Colonic mucosa (tissue), 4 donors: ENCODE measurements around the gene MCTP1. TPM values are rescaled to one million over a fixed set of nuclear protein-coding genes. Genes with fewer than 3 reads are reported as not detected.

ENCODE experiments used
- DNase-seq: peaks from one replicate; pipeline ENCODE4 v3.0.0-alpha.2; 2020
- H3K27ac ChIP-seq: fragments of 200-600 bp; one replicate; pipeline ENCODE4 v1.8.0; 2021
- H3K27me3 ChIP-seq: fragments of 200-600 bp; one replicate; pipeline ENCODE4 v1.8.0; 2021
- H3K36me3 ChIP-seq: fragments of 200-600 bp; one replicate; pipeline ENCODE4 v1.8.0; 2021
- H3K4me1 ChIP-seq: fragments of 200-600 bp; one replicate; pipeline ENCODE4 v1.8.0; 2021; ENCODE audit warnings: mild to moderate bottlenecking
- H3K4me3 ChIP-seq: fragments of 200-600 bp; one replicate; pipeline ENCODE4 v1.8.0; 2021
- H3K9ac ChIP-seq, 2 donors: one replicate each; pipeline ENCODE4 v1.7.0; 2013; ENCODE audit warnings: control low read depth in 2 of 2, low read depth in 2 of 2, low read length in 2 of 2
- H3K9me3 ChIP-seq: fragments of 200-600 bp; one replicate; pipeline ENCODE4 v1.8.0; 2021
- intact Hi-C: fragments of 100-400 bp; cut with DNase I; formaldehyde crosslinking; loops from one replicate; pipeline ENCODE4 v1.14.1; 2022
- total RNA-seq, 2 donors: library from RNA; stranded (reverse); fragmentation: NEBNext Ultra II Directional in 1 of 2; extraction: Animal tissue kit (Norgen Biotek cat#: 25700) in 1 of 2; gene quantifications; one replicate each; pipeline ENCODE4 v1.2.1, GENCODE V29; 2021
- TF ChIP-seq, protein P1 (sequence below): fragments of 200-600 bp; IDR thresholded peaks from one replicate; pipeline ENCODE4 v1.8.0; 2022; ENCODE audit warnings: antibody characterized with exemption, mild to moderate bottlenecking
- donor health status: healthy.
- donor health status: DM: no; HTN: no; CAD: no.
- donor health status: DM: no; HTN: no; CAD: no.

Gene MCTP1
- total RNA-seq, 2 donors from 2014 or later: 2.8 to 10.3 TPM

DNA sequence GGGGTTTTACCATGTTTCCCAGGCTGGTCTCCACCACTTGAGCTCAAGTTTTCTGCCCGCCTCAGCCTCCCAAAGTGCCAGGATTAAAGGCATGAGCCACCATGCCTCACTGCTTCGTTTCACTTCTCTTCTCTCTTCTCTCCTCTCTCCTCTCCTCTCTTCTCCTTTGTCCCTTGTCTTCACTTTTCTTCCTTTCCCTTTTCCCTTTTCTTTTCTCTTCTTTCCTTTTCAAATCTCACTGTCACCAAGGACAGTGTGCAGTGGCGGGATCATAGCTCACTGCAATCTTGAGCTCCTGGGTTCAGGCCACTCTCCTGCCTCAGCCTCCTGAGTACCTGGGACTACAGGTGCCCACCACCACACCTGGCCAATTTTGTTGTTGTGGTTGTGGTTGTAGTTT, 617.0 kb downstream of the MCTP1 start:
- TF ChIP-seq, protein P1, sequence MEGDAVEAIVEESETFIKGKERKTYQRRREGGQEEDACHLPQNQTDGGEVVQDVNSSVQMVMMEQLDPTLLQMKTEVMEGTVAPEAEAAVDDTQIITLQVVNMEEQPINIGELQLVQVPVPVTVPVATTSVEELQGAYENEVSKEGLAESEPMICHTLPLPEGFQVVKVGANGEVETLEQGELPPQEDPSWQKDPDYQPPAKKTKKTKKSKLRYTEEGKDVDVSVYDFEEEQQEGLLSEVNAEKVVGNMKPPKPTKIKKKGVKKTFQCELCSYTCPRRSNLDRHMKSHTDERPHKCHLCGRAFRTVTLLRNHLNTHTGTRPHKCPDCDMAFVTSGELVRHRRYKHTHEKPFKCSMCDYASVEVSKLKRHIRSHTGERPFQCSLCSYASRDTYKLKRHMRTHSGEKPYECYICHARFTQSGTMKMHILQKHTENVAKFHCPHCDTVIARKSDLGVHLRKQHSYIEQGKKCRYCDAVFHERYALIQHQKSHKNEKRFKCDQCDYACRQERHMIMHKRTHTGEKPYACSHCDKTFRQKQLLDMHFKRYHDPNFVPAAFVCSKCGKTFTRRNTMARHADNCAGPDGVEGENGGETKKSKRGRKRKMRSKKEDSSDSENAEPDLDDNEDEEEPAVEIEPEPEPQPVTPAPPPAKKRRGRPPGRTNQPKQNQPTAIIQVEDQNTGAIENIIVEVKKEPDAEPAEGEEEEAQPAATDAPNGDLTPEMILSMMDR: no peak
- H3K27ac ChIP-seq: no peak overlapping the region
- intact Hi-C loops: no loop called here
- DNase-seq: no peak
- H3K9me3 ChIP-seq: no peaks in the 10 kb centered on the region
- H3K9ac ChIP-seq: no peak overlapping the region
- no peaks in the 10 kb centered on the region for H3K4me1 ChIP-seq
- no peaks in the 10 kb centered on the region for H3K27me3 ChIP-seq
- no peaks in the 10 kb centered on the region for H3K36me3 ChIP-seq
- no peak overlapping the region for H3K4me3 ChIP-seq

- TF ChIP-seq, protein P1: no peak
- no peak overlapping the region for H3K4me3 ChIP-seq
- H3K27ac ChIP-seq: no peak overlapping the region
- H3K9me3 ChIP-seq: no peaks in the 10 kb centered on the region
- intact Hi-C loops: no loop called here
- H3K9ac ChIP-seq: no peak overlapping the region
- no peaks in the 10 kb centered on the region for H3K4me1 ChIP-seq
- H3K36me3 ChIP-seq: no peaks in the 10 kb centered on the region
- DNase-seq: no peak
- no peaks in the 10 kb centered on the region for H3K27me3 ChIP-seq
These were observed 623.8 kb downstream of the MCTP1 start for GRCh38 chr5:94661086-94661485.

- DNase-seq: no peak
- Histone ChIP-seq H3K9ac (no peak overlapping the region), H3K27ac (no peak overlapping the region), H3K4me3 (no peak overlapping the region), H3K36me3 (no peaks in the 10 kb centered on the region), H3K9me3 (no peaks in the 10 kb centered on the region), H3K27me3 (no peaks in the 10 kb centered on the region), H3K4me1 (no peaks in the 10 kb centered on the region)
- TF ChIP-seq, protein P1: no peak
- intact Hi-C loops: no loop called here
These were observed 624.4 kb downstream of the MCTP1 start for GRCh38 chr5:94660506-94660905.

DNA sequence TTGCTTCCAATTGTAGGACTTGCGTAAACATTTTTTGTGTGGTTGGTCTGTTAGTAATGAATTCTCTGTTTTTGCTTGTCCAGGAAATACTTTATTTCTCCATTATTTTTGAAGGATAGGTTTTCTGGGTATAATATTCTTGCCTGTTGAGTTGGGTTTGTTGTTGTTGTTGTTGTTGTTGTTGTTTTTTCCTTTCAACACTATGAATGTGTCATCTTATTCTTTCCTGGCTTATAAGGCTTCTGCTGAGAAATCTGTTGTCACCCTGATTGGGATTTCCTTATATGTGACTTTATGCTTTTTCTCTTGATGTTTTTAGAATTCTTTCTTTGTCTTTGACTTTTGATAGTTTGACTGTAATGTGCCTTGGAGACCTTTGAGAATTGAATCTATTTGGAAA, 626.6 kb downstream of the MCTP1 start:
- intact Hi-C loops: no loop called here
- Histone ChIP-seq H3K4me3 (no peak overlapping the region), H3K36me3 (no peaks in the 10 kb centered on the region), H3K9ac (no peak overlapping the region), H3K27me3 (no peaks in the 10 kb centered on the region), H3K4me1 (no peaks in the 10 kb centered on the region), H3K27ac (no peak overlapping the region), H3K9me3 (no peaks in the 10 kb centered on the region)
- DNase-seq: no peak
- TF ChIP-seq, protein P1: no peak

Other genes with a start within 250 kb of the MCTP1 start
- not detected for gene FAM81B, start 106.3 kb upstream of the MCTP1 start, total RNA-seq